A549 (cell line): Measurements from ENCODE around the gene TCHP. TPM values are rescaled to one million over a fixed set of nuclear protein-coding genes. Genes with fewer than 3 reads are reported as not detected.

Source experiments
- ATAC-seq, 2 experiments: fragments of 200-7000 bp in 1 of 2; fragments of >200 bp in 1 of 2; cut with Nextera tagmentation in 1 of 2; cut with Tn5 transposase in 1 of 2; 3 replicates each; pipeline versions ENCODE4 v1.8.0 to v1.9.1; 2018 to 2020; ENCODE audit warnings: mild to moderate bottlenecking in 1 of 2, moderate library complexity in 1 of 2
- CTCF ChIA-PET: fragments of 300-600 bp; sonication (Branson Sonifier 250); formaldehyde crosslinking; extraction: SDS; loops from one replicate; lab custom pipeline; 2021; ENCODE audit warnings: antibody characterized with exemption, inconsistent platforms; lab: Yijun Ruan, JAX
- POLR2A ChIA-PET: fragments of 350-600 bp; formaldehyde crosslinking; extraction: SDS; loops from one replicate; lab custom pipeline; 2021; ENCODE audit warnings: antibody characterized with exemption, inconsistent platforms; lab: Yijun Ruan, JAX
- DNase-seq, 2 experiments: peaks; one replicate each; pipeline versions ENCODE4 v3.0.0 to v3.0.0-alpha.2; 2011 to 2016; ENCODE audit warnings: low read depth in 1 of 2, low spot score in 1 of 2
- FAIRE-seq: peaks from 2 replicates; lab custom pipeline; 2011; peaks lifted over from hg19 to GRCh38; lab: Jason Lieb, UNC
- H3K27ac ChIP-seq, 2 experiments: fragments of >200 bp; sonication (Bioruptor Twin); formaldehyde crosslinking; 3 replicates each; pipeline ENCODE4 v1.5.1; 2016 to 2017
- H3K4me1 ChIP-seq: fragments of >200 bp; sonication (Bioruptor Twin); formaldehyde crosslinking; 3 replicates; pipeline ENCODE4 v1.6.1; 2016
- H3K4me2 ChIP-seq: fragments of >200 bp; sonication (Bioruptor Twin); formaldehyde crosslinking; 3 replicates; pipeline ENCODE4 v1.6.1; 2016
- H3K4me3 ChIP-seq: fragments of >200 bp; sonication (Bioruptor Twin); formaldehyde crosslinking; 3 replicates; pipeline ENCODE4 v1.5.1; 2016
- H3K9me3 ChIP-seq: fragments of >200 bp; sonication (Bioruptor Twin); formaldehyde crosslinking; 3 replicates; pipeline ENCODE4 v1.6.1; 2016
- ATOH8 ChIP-seq: fragments of 250-450 bp; sonication (Bioruptor Pico); IDR thresholded peaks from 2 replicates; pipeline ENCODE4 v1.5.0; 2020; ENCODE audit warnings: low read depth, mild to moderate bottlenecking, moderate library complexity
- BHLHE40 ChIP-seq: IDR thresholded peaks from 2 replicates; pipeline ENCODE4 v1.6.1; 2012; ENCODE audit warnings: low read depth, low read length, inconsistent platforms
- CBX2 ChIP-seq: fragments of 200-600 bp; sonication (generic); IDR thresholded peaks from 2 replicates; pipeline ENCODE4 v1.6.1; 2016; ENCODE audit warnings: low read depth, mild to moderate bottlenecking, borderline replicate concordance
- CBX8 ChIP-seq: fragments of 200-600 bp; sonication (generic); IDR thresholded peaks from 2 replicates; pipeline ENCODE4 v1.6.1; 2016
- CTCF ChIP-seq: fragments of >200 bp; sonication (Bioruptor Twin); formaldehyde crosslinking; IDR thresholded peaks from 3 replicates; pipeline ENCODE4 v1.5.1; 2016
- E2F6 ChIP-seq: IDR thresholded peaks from 2 replicates; pipeline ENCODE4 v1.6.1; 2012; ENCODE audit warnings: low read depth, borderline replicate concordance
- EHF ChIP-seq: fragments of 250-450 bp; sonication (Bioruptor Pico); IDR thresholded peaks from 2 replicates; pipeline ENCODE4 v1.5.0; 2020; ENCODE audit warnings: mild to moderate bottlenecking
- ELK1 ChIP-seq: fragments of 150-350 bp; IDR thresholded peaks from 2 replicates; pipeline ENCODE4 v1.6.1; 2014; ENCODE audit warnings: low read depth, mild to moderate bottlenecking, low read length
- ESRRA ChIP-seq: fragments of 150-350 bp; IDR thresholded peaks from 2 replicates; pipeline ENCODE4 v1.6.1; 2014; ENCODE audit warnings: mild to moderate bottlenecking, low read length, borderline replicate concordance
- FOXS1 ChIP-seq: fragments of 250-450 bp; sonication (Bioruptor Pico); IDR thresholded peaks from 2 replicates; pipeline ENCODE4 v1.5.0; 2020; ENCODE audit warnings: mild to moderate bottlenecking, moderate library complexity
- GATA3 ChIP-seq: IDR thresholded peaks from 2 replicates; pipeline ENCODE4 v1.6.1; 2012; ENCODE audit warnings: borderline replicate concordance
- HDAC2 ChIP-seq: fragments of 200-600 bp; sonication (generic); IDR thresholded peaks from 2 replicates; pipeline ENCODE4 v1.6.1; 2016
- HEYL ChIP-seq: fragments of 250-450 bp; sonication (Bioruptor Pico); IDR thresholded peaks from 2 replicates; pipeline ENCODE4 v1.8.0; 2021; ENCODE audit warnings: mild to moderate bottlenecking, moderate library complexity
- HOXB5 ChIP-seq: fragments of 250-450 bp; sonication (Bioruptor Pico); IDR thresholded peaks from 2 replicates; pipeline ENCODE4 v1.5.0; 2020; ENCODE audit warnings: mild to moderate bottlenecking, moderate library complexity
- JUN ChIP-seq, 2 experiments: fragments of >200 bp; sonication (Bioruptor Twin); formaldehyde crosslinking; IDR thresholded peaks; 2 replicates in 1 of 2; 3 replicates in 1 of 2; pipeline ENCODE4 v1.6.1; 2016 to 2017
- KDM5A ChIP-seq: fragments of 200-600 bp; sonication (generic); IDR thresholded peaks from 2 replicates; pipeline ENCODE4 v1.6.1; 2016; ENCODE audit warnings: antibody characterized with exemption, mild to moderate bottlenecking
- NFE2L2 ChIP-seq: fragments of 150-350 bp; conservative IDR thresholded peaks from 2 replicates; pipeline ENCODE4 v1.6.1; 2014; ENCODE audit warnings: low read length
- NR3C1 ChIP-seq: fragments of >200 bp; sonication (Bioruptor Twin); formaldehyde crosslinking; IDR thresholded peaks from 3 replicates; pipeline ENCODE4 v1.6.1; 2017
- PBX3 ChIP-seq: IDR thresholded peaks from 2 replicates; pipeline ENCODE4 v1.6.1; 2012
- PHF8 ChIP-seq: fragments of 200-600 bp; sonication (generic); IDR thresholded peaks from 2 replicates; pipeline ENCODE4 v1.6.1; 2016; ENCODE audit warnings: low read depth, mild to moderate bottlenecking, antibody characterized with exemption, moderate library complexity, borderline replicate concordance
- POLR2A ChIP-seq: IDR thresholded peaks from 2 replicates; pipeline ENCODE4 v1.6.1; 2012; ENCODE audit warnings: mild to moderate bottlenecking, low read length
- POLR2AphosphoS2 ChIP-seq: conservative IDR thresholded peaks from 2 replicates; pipeline ENCODE4 v1.6.1; 2012; ENCODE audit warnings: low read length, improper control_type of control experiment, inconsistent platforms
- RAD21 ChIP-seq, 2 experiments: fragments of >200 bp in 1 of 2; sonication (Bioruptor Twin) in 1 of 2; formaldehyde crosslinking in 1 of 2; IDR thresholded peaks in 1 of 2; conservative IDR thresholded peaks in 1 of 2; 2 replicates in 1 of 2; 3 replicates in 1 of 2; pipeline ENCODE4 v1.6.1; 2012 to 2018; ENCODE audit warnings: inconsistent platforms in 1 of 2
- RARB ChIP-seq: fragments of 250-450 bp; sonication (Bioruptor Pico); IDR thresholded peaks from 2 replicates; pipeline ENCODE4 v1.8.0; 2021; ENCODE audit warnings: mild to moderate bottlenecking, moderate library complexity
- RNF2 ChIP-seq: fragments of 200-600 bp; sonication (generic); IDR thresholded peaks from 2 replicates; pipeline ENCODE4 v1.6.1; 2016; ENCODE audit warnings: low read depth, mild to moderate bottlenecking, antibody characterized with exemption, moderate library complexity, borderline replicate concordance
- SMC3 ChIP-seq: fragments of >200 bp; sonication (Bioruptor Twin); formaldehyde crosslinking; IDR thresholded peaks from 3 replicates; pipeline ENCODE4 v1.6.1; 2018; ENCODE audit warnings: inconsistent platforms
- ZFP36 ChIP-seq: fragments of 450-650 bp; IDR thresholded peaks from 2 replicates; pipeline ENCODE4 v1.6.1; 2014; ENCODE audit warnings: borderline replicate concordance; ENCODE audit not compliant: partially characterized antibody
- ZSCAN20 ChIP-seq: fragments of 250-450 bp; sonication (Bioruptor Pico); IDR thresholded peaks from 2 replicates; pipeline ENCODE4 v1.8.0; 2022; ENCODE audit warnings: mild to moderate bottlenecking, moderate library complexity
- WGBS: methylation state at CpG from one replicate; pipeline ENCODE4 v1.1.6; 2017; ENCODE audit errors: missing lambda C conversion rate; 5-methylcytosine and 5-hydroxymethylcytosine counted together
- polyA plus RNA-seq, 4 experiments: library from polyadenylated mRNA; depleted of rRNA in 3 of 4; stranded (reverse); fragments of >200 nt; fragmentation: RNase III in 1 of 4; extraction: RNeasy Plus Mini Kit Qiagen cat#74134 plus additional on column Dnase treatment in 1 of 4; gene quantifications; 2 replicates in 3 of 4; 3 replicates in 1 of 4; pipeline ENCODE4 v1.2.3, GENCODE V29; 2011 to 2017

Gene TCHP
- polyA plus RNA-seq, 2 of the 4 experiments (the other 2 are of a cell fraction) = 18.4 to 33.4 TPM

GRCh38 chr12:109952873-109953272, 52.8 kb downstream of the TCHP start:
- Histone ChIP-seq H3K4me2 (no peak overlapping the region), H3K9me3 (no peaks in the 10 kb centered on the region), H3K4me1 (0 out of 3 replicates have a peak, but pooled peaks cover 4% of the 10 kb centered on the region), H3K27ac (no peak overlapping the region), H3K4me3 (no peak overlapping the region)
- TF ChIP-seq ATOH8 (CRISPR knock-in tag) (no peak), ZSCAN20 (CRISPR knock-in tag) (no peak), E2F6 (no peak), HOXB5 (CRISPR knock-in tag) (no peak), EHF (no peak), NFE2L2 (no peak), CBX2 (no peak), NR3C1 (no peak), HDAC2 (no peak), GATA3 (no peak), JUN (IDR thresholded peaks at IDR 0.05) (no peak), RNF2 (no peak), POLR2AphosphoS2 (no peak), KDM5A (no peak), POLR2A (no peak), ZFP36 (no peak), ESRRA (no peak), BHLHE40 (no peak)
- CTCF ChIA-PET = interaction anchor here (0.7 to 1.1 kb wide), 3 partner anchors 18 to 23 kb away, joined by 3 to 4 read pairs (median 3); no protein-coding TSS in a partner anchor
- no peak for DNase-seq
- WGBS = 96% methylated on average over 8 of the region's 8 CpGs
- ATAC-seq = no peak
- POLR2A ChIA-PET = no interaction called here
- FAIRE-seq = no peak

- no peak for FAIRE-seq
- WGBS = 91% methylated on average over 5 of the region's 5 CpGs
- CTCF ChIA-PET = interaction anchor here (0.6 to 0.7 kb wide), 3 partner anchors 22 to 74 kb away, joined by 3 read pairs; partner anchors contain the start of gene ANKRD13A
Observed at GRCh38 chr12:109953656-109954055, 53.6 kb downstream of the TCHP start.

GRCh38 chr12:109958374-109958773, 58.3 kb downstream of the TCHP start:
- no peak for FAIRE-seq
- WGBS = 97% methylated on average over 7 of the region's 7 CpGs
- Histone ChIP-seq H3K4me1 (no peaks in the 10 kb centered on the region), H3K4me2 (no peak overlapping the region), H3K4me3 (no peak overlapping the region), H3K9me3 (no peaks in the 10 kb centered on the region), H3K27ac (no peak overlapping the region)
- no peak for ATAC-seq
- DNase-seq = no peak
- CTCF ChIA-PET = no interaction called here
- POLR2A ChIA-PET = no interaction called here
- TF ChIP-seq HEYL (CRISPR knock-in tag) = no peak
- no peak for TF ChIP-seq PHF8
- TF ChIP-seq PBX3 = no peak
- TF ChIP-seq SMC3 = no peak
- TF ChIP-seq RARB (CRISPR knock-in tag) = no peak
- no peak for TF ChIP-seq ATOH8 (CRISPR knock-in tag)
- TF ChIP-seq CTCF = no peak
- TF ChIP-seq RAD21 (conservative IDR thresholded peaks at IDR 0.05 in 1 of 2, IDR thresholded peaks at IDR 0.05 in 1 of 2) = no peak
- no peak for TF ChIP-seq ELK1
- TF ChIP-seq CBX8 = no peak

More at GRCh38 chr12:109953656-109954055, 53.6 kb downstream of the TCHP start:
- DNase-seq = no peak
- H3K27ac ChIP-seq = no peak overlapping the region
- TF ChIP-seq FOXS1 (CRISPR knock-in tag) = no peak
- POLR2A ChIA-PET = no interaction called here
- H3K4me3 ChIP-seq = no peak overlapping the region
- H3K4me2 ChIP-seq = no peak overlapping the region
- no peak for ATAC-seq
- H3K4me1 ChIP-seq = 0 out of 3 replicates have a peak, but pooled peaks cover 4% of the 10 kb centered on the region
- no peaks in the 10 kb centered on the region for H3K9me3 ChIP-seq
